Measurements from ENCODE around the gene VENTX.
A peak's percentile ranks its signal among the peaks of the same experiment; 100 is the strongest.

Gene VENTX

DNA sequence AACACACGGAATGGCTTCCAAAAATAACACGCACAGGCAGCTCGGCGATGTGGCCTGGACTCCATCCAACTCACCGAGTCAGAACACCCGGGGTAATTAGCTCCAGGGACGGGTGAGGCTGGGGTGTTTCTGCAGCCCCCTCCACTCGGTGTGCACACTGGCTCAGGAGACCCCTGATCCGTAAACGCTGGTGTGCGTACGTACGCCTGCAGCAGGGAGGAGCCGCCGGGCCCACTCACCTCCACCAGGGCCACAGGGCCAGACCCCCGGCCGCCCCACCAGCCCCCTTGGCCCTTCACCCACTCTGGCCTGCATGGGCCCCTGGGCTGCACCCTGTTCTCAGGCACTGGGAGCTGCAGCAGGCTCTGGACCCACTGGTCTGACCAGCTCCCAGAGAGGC is 30.0 kb upstream of the VENTX start:
- H3K4me1 ChIP-seq, result peaks cover 36% of the 10 kb centered on the region
- 0 out of 2 replicates have a peak, but pooled peaks cover 5% of the 10 kb centered on the region for H3K27me3 ChIP-seq
- peak overlapping the region; percentile 73 for H3K4me2 ChIP-seq
- no peak for TF ChIP-seq Cebpa-rat (IDR thresholded peaks at IDR 0.05)
- no peaks in the 10 kb centered on the region for H3K9me3 ChIP-seq
- peaks cover 5% of the 10 kb centered on the region; the same call in 1 of the 2 replicates for H4K20me1 ChIP-seq
- H3K36me3 ChIP-seq, result no peaks in the 10 kb centered on the region
- H3K27ac ChIP-seq, result no peak overlapping the region
- H3K4me3 ChIP-seq, result no peak overlapping the region
- H3K9ac ChIP-seq, result no peak overlapping the region

DNA sequence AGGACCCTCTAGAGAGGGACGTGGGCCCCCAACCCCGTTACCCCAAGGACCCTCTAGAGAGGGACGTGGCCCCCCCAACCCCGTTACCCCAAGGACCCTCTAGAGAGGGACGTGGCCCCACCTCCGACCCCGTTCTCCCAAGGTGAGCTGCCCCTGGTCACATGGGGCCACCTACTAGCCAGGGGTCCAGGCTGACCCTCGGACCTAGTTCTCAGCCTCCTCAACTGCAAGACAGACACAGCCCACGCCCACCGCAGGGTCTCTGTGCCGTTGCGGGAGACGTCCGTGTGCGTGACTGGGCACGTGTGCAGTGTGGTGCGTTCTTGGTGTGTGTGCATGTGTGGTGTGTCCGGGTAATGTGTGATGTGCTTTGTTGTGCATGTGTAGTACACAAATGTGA is 29.2 kb upstream of the VENTX start:
- no peak overlapping the region for H3K4me2 ChIP-seq
- H3K4me3 ChIP-seq, result no peak overlapping the region
- no peak overlapping the region for H3K9ac ChIP-seq
- H3K4me1 ChIP-seq, result peaks cover 42% of the 10 kb centered on the region
- no peak for TF ChIP-seq Cebpa-rat (IDR thresholded peaks at IDR 0.05)
- H4K20me1 ChIP-seq, result peaks cover 5% of the 10 kb centered on the region; the same call in 1 of the 2 replicates
- H3K9me3 ChIP-seq, result no peaks in the 10 kb centered on the region
- peaks cover 13% of the 10 kb centered on the region; the same call in 1 of the 2 replicates for H3K27me3 ChIP-seq
- H3K27ac ChIP-seq, result no peak overlapping the region
- no peaks in the 10 kb centered on the region for H3K36me3 ChIP-seq

DNA sequence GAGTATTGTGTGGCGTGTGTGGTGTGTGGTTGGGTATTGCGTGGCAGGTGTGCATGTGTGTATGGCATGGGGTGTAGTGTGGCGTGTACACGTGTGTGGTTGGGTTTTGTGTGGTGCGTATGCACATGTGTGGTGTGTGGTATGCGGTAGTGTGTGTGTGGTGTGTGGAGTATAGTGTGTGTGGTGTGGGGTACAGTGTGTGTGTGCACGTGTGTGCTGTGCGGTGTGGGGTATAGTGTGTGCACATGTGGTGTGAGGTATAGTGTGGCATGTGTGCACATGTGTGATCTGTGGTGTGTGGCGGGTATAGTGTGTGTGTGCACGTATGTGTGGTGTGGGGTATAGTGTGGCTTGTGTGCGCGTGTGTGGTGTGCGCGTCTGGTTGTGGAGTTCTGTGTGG is 28.5 kb upstream of the VENTX start:
- no peak overlapping the region for H3K4me3 ChIP-seq
- peaks cover 9% of the 10 kb centered on the region; the same call in 1 of the 2 replicates for H4K20me1 ChIP-seq
- H3K27me3 ChIP-seq, result peaks cover 18% of the 10 kb centered on the region; the same call in 1 of the 2 replicates
- no peak for TF ChIP-seq Cebpa-rat (IDR thresholded peaks at IDR 0.05)
- peaks cover 42% of the 10 kb centered on the region for H3K4me1 ChIP-seq
- no peaks in the 10 kb centered on the region for H3K36me3 ChIP-seq
- H3K4me2 ChIP-seq, result no peak overlapping the region
- H3K9ac ChIP-seq, result no peak overlapping the region
- H3K9me3 ChIP-seq, result no peaks in the 10 kb centered on the region
- H3K27ac ChIP-seq, result no peak overlapping the region

DNA sequence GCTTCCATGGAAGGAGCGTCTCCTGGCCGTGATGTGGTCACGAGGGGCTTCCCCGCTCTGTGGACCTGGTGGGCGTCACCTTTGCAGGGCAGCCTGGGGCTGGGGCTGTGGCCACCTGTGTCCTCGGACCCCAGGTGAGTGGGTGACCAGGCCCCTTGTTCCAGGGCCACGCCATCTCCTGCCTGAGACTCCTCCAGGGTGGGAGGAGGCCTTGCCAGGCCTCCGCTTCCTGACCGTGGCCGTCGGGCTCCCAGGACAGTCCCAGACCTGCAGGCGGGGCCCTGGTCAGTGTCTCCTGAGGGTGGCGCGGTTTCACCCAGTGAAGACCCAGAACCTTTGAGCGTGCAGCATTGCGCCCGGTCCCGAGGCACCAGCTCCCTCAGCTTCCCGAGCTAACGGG is 28.0 kb upstream of the VENTX start:
- no peaks in the 10 kb centered on the region for H3K9me3 ChIP-seq
- H4K20me1 ChIP-seq, result peaks cover 10% of the 10 kb centered on the region; the same call in 1 of the 2 replicates
- H3K27me3 ChIP-seq, result peaks cover 19% of the 10 kb centered on the region; the same call in 1 of the 2 replicates
- H3K9ac ChIP-seq, result no peak overlapping the region
- H3K4me3 ChIP-seq, result no peak overlapping the region
- no peak overlapping the region for H3K4me2 ChIP-seq
- no peaks in the 10 kb centered on the region for H3K36me3 ChIP-seq
- H3K4me1 ChIP-seq, result peaks cover 42% of the 10 kb centered on the region
- no peak for TF ChIP-seq Cebpa-rat (IDR thresholded peaks at IDR 0.05)
- H3K27ac ChIP-seq, result no peak overlapping the region

DNA sequence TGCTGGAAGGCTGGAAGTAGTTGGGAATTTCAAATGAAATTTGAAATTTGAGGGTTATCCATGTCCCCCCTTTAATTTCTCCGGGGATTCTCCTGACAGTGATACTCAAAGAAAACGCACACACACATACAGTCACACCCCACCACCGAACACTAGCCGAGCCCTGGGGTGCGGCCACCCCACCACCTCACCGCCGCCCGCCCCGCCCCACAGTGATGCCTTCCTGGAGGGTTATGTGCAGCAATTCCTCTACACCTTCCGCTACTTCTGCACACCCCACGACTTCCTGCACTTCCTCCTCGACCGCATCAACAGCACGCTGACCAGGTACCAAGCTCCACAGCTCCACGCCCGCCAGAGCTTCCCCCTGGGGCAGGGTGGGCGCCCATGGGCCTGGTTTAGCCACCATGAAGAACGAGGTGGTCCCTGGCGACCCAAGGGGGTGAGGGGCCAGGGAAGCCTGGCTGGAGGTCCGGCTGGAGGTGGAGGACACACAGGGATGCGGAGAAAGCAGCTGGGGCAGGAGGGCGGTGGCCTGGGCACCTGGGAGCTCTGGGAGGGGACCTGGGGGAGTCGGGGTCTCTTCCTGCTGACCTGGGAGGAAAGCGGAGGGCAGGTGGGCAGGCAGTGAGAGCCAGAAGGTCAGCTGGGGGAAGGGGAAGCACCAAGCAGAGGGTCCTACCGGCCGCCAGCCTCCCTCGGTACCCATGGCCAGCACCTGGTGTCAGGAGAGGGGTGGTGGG is 27.1 kb upstream of the VENTX start:
- H3K9ac ChIP-seq, result no peak overlapping the region
- TF ChIP-seq Cebpa-rat (IDR thresholded peaks at IDR 0.05), result no peak
- no peak overlapping the region for H3K4me3 ChIP-seq
- H3K9me3 ChIP-seq, result no peaks in the 10 kb centered on the region
- H3K27me3 ChIP-seq, result peaks cover 19% of the 10 kb centered on the region; the same call in 1 of the 2 replicates
- H3K4me2 ChIP-seq, result peak overlapping the region; percentile 30
- H4K20me1 ChIP-seq, result peaks cover 10% of the 10 kb centered on the region; the same call in 1 of the 2 replicates
- H3K27ac ChIP-seq, result no peak overlapping the region
- H3K4me1 ChIP-seq, result peaks cover 35% of the 10 kb centered on the region
- no peaks in the 10 kb centered on the region for H3K36me3 ChIP-seq

DNA sequence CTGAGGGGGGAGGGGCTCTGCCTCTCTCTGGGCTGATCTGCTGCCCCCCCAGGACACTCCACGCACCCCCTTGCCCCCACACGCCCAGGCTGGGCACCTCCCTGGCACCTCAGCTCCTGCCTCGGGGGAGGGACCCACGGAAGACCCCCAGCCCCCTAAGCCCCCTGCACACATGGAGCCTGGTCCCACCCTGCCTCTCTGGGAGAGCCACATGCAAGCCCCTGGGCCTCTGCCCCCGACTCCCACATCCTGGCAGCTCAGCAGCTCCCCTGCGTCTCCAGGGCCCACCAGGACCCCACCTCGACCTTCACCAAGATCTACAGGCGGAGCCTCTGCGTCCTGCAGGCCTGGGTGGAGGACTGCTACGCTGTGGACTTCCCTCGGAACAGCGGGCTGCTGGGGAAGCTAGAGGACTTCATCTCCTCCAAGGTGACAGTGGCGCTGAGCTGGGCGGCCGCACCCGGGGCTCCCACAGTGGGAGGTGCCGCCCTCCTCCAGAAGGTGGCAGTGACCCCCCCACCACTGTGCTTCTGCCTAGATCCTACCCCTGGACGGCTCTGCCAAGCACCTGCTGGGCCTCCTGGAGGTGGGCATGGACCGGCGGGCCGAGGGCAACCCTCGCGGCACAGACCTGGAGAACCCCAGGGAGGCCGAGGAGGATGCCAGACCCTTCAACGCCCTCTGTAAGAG is 26.4 kb upstream of the VENTX start:
- no peak overlapping the region for H3K9ac ChIP-seq
- peaks cover 10% of the 10 kb centered on the region; the same call in 1 of the 2 replicates for H4K20me1 ChIP-seq
- H3K27me3 ChIP-seq, result peaks cover 19% of the 10 kb centered on the region; the same call in 1 of the 2 replicates
- no peak overlapping the region for H3K4me2 ChIP-seq
- no peak overlapping the region for H3K27ac ChIP-seq
- TF ChIP-seq Cebpa-rat (IDR thresholded peaks at IDR 0.05), result no peak
- no peaks in the 10 kb centered on the region for H3K36me3 ChIP-seq
- H3K9me3 ChIP-seq, result no peaks in the 10 kb centered on the region
- no peak overlapping the region for H3K4me3 ChIP-seq
- H3K4me1 ChIP-seq, result peaks cover 33% of the 10 kb centered on the region

DNA sequence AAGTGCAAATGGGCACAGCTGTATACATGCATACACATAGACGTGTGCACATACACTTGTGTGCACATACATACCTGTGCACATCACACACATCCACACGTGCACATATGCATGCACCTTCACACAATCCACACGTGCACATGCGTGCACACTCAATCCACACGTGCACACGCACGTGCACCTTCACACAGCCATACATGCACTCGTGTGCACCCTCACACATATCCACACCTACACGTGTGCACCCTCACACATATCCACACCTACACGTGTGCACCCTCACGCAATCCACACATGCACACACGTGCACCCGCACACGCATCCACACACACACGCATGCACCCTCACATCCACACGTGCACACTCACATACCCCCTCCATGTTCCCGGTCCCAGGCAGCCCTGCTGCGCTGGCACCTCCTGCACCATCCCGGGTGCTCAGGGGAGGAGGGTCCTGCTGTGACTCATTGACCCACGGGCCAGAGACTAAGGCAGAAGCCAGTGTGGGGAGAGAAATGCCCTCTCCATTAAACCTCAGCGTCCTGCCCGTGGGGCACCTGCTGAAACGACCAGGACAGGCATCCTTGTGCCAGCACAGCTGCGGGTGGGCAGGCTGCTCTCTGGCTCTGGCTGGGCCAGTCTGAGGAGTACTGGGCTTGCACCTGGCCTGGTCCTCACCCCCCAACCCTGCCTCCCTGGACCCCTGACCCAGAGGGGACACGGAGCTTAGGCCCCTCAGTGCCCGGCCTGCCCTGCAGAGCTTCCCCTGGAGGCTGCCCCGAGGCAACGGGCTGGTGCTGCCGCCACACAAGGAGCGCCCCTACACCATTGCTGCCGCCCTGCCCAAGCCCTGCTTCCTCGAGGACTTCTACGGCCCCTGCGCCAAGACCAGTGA is 25.4 kb upstream of the VENTX start:
- H3K27me3 ChIP-seq, result peaks cover 19% of the 10 kb centered on the region; the same call in 1 of the 2 replicates
- no peak overlapping the region for H3K27ac ChIP-seq
- H3K4me1 ChIP-seq, result peaks cover 24% of the 10 kb centered on the region
- no peaks in the 10 kb centered on the region for H3K36me3 ChIP-seq
- no peak overlapping the region for H3K4me3 ChIP-seq
- H4K20me1 ChIP-seq, result peaks cover 5% of the 10 kb centered on the region; the same call in 1 of the 2 replicates
- H3K4me2 ChIP-seq, result no peak overlapping the region; the same call in 1 of the 2 replicates
- no peak for TF ChIP-seq Cebpa-rat (IDR thresholded peaks at IDR 0.05)
- H3K9me3 ChIP-seq, result no peaks in the 10 kb centered on the region
- no peak overlapping the region for H3K9ac ChIP-seq

DNA sequence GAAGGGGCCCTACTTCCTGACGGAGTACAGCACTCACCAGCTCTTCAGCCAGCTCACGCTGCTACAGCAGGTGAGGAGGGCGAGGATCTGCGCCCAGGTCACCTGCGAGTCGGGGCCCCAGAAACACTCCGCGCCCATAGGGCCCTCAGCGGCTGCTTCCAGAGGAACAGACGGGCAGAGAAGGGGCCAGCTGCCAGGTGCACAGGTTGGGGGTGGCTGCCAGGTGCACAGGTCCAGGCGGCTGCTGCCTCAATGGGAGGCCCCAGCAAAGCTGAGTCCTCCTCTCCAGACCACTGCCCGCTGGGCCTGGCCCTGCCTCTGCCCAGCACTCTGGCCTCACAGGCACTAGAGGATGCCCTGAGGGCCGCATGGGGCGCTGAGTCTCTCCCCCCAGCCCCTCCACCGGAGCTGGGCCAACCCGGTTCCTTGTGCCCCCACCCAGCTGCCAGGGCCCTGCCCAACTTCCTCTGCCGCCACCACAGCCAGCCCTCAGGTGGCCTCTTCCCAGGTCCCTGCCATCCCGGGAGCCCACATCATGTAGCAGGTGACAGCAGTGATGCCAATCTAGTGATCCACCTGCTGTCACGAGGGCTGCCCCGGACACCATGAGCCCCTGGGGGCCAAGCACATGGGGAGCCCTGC is 24.7 kb upstream of the VENTX start:
- Histone ChIP-seq H3K4me2 (peak overlapping the region; percentile 24), H3K4me3 (no peak overlapping the region), H3K27me3 (peaks cover 19% of the 10 kb centered on the region; the same call in 1 of the 2 replicates), H3K9ac (no peak overlapping the region), H3K36me3 (no peaks in the 10 kb centered on the region), H4K20me1 (0 out of 2 replicates have a peak, but pooled peaks cover 5% of the 10 kb centered on the region), H3K4me1 (peaks cover 16% of the 10 kb centered on the region), H3K27ac (no peak overlapping the region), H3K9me3 (no peaks in the 10 kb centered on the region)
- no peak for TF ChIP-seq Cebpa-rat (IDR thresholded peaks at IDR 0.05)

Data from BLaER1 (cell line).